GM04504 (cell line): ENCODE data around the gene KCNJ8.
"Not testable (repeated sequence)": the region's sequence is repeated elsewhere in the genome, so short reads cannot be mapped to it uniquely, and the experiment has no call there.

ENCODE experiments used
- DNase-seq: peaks from one replicate; pipeline ENCODE4 v3.0.0-alpha.2; 2012; ENCODE audit warnings: low read depth

KCNJ8 gene

GRCh38 chr12:21786041-21786531 is 11.6 kb upstream of the KCNJ8 start:
- no peak for DNase-seq

- not testable (repeated sequence) for DNase-seq
Measured at GRCh38 chr12:21782723-21783122, 8.2 kb upstream of the KCNJ8 start.

GRCh38 chr12:21780786-21781185 is 6.3 kb upstream of the KCNJ8 start:
- DNase-seq: no peak

GRCh38 chr12:21776175-21776574 is 1.7 kb upstream of the KCNJ8 start:
- no peak for DNase-seq

- DNase-seq: no peak
Measured at GRCh38 chr12:21775133-21775820, 771 bp upstream of the KCNJ8 start.

GRCh38 chr12:21773806-21774205 is 700 bp downstream of the KCNJ8 start:
- DNase-seq: no peak

GRCh38 chr12:21773263-21773741 is 1.2 kb downstream of the KCNJ8 start:
- DNase-seq: no peak

- DNase-seq: no peak
Measured at GRCh38 chr12:21771311-21771710, 3.2 kb downstream of the KCNJ8 start.

GRCh38 chr12:21769307-21769706 is 5.2 kb downstream of the KCNJ8 start:
- DNase-seq: peak; percentile 27

- no peak for DNase-seq
Measured at GRCh38 chr12:21766403-21766802, 8.1 kb downstream of the KCNJ8 start.

GRCh38 chr12:21764950-21765349 is 9.6 kb downstream of the KCNJ8 start:
- DNase-seq: no peak

- DNase-seq: no peak
Measured at GRCh38 chr12:21764065-21764464, 10.4 kb downstream of the KCNJ8 start.

- DNase-seq: no peak
Measured at GRCh38 chr12:21763531-21763930, 11.0 kb downstream of the KCNJ8 start.

GRCh38 chr12:21759737-21760136 is 14.8 kb downstream of the KCNJ8 start:
- no peak for DNase-seq

- no peak for DNase-seq
Measured at GRCh38 chr12:21757735-21758134, 16.8 kb downstream of the KCNJ8 start.

- DNase-seq: no peak
Measured at GRCh38 chr12:21756699-21757098, 17.8 kb downstream of the KCNJ8 start.

GRCh38 chr12:21751517-21751916 is 23.0 kb downstream of the KCNJ8 start:
- no peak for DNase-seq

- DNase-seq: no peak
Measured at GRCh38 chr12:21745258-21745657, 29.2 kb downstream of the KCNJ8 start.

- DNase-seq: no peak
Measured at GRCh38 chr12:21731144-21731543, 43.4 kb downstream of the KCNJ8 start.

- no peak for DNase-seq
Measured at GRCh38 chr12:21725731-21726130, 48.8 kb downstream of the KCNJ8 start.

GRCh38 chr12:21718944-21719650 is 55.4 kb downstream of the KCNJ8 start:
- no peak for DNase-seq

GRCh38 chr12:21718403-21718802 is 56.1 kb downstream of the KCNJ8 start:
- DNase-seq: no peak

- DNase-seq: no peak
Measured at GRCh38 chr12:21717767-21718166, 56.7 kb downstream of the KCNJ8 start.
